LNCaP clone FGC (cell line): ENCODE data around the gene ZNF280B.

Experiments used
- DNase-seq: peaks from one replicate; pipeline ENCODE4 v3.0.0-alpha.2; 2011; ENCODE audit warnings: low read depth
- H3K4me3 ChIP-seq: 2 replicates; pipeline ENCODE4 v1.5.1; 2011; ENCODE audit warnings: mild to moderate bottlenecking, low read depth, low read length, control low read depth
- TF ChIP-seq, protein P1 (sequence below): IDR thresholded peaks from 2 replicates; pipeline ENCODE4 v1.5.1; 2012; ENCODE audit warnings: mild to moderate bottlenecking; ENCODE audit not compliant: control insufficient read depth, insufficient read depth; ENCODE audit errors: extremely low read depth

Gene ZNF280B

DNA sequence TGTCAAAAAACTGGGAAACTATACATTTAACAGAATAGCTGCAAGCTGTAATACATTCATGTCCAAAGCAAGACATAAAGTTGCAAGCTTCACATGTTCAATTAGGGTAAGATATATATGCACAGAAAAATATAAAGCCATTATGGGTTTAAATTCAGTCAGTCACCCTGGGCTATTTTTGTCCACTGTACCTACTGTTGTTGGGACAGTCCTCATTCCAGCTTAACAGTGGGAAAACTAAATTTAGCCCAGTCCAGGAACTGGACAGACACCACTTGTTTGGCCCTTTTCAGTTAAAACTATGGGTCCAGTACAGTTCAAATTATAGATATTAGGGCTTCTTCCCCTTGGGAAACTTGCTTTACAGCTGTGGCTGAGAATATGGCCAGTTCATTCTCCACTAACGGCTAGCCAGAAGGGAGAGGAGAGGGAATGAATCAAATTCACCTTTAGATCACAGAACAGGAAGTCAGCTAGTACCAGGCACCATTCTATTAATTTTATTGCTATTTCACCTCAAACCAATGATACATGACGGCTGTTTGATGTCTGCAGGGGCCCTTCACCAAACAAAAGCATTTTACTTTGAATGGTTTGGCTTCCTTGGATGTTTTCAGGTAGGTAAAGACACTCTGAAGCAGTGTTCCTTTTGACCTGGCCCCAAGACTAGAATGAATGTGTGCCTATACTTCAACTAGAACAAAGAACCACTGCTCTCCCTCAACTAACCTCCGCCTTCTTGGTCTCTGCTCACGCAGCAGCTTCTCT, 22.2 kb downstream of the ZNF280B start:
- no peak overlapping the region for H3K4me3 ChIP-seq
- DNase-seq = no peak
- TF ChIP-seq, protein P1, sequence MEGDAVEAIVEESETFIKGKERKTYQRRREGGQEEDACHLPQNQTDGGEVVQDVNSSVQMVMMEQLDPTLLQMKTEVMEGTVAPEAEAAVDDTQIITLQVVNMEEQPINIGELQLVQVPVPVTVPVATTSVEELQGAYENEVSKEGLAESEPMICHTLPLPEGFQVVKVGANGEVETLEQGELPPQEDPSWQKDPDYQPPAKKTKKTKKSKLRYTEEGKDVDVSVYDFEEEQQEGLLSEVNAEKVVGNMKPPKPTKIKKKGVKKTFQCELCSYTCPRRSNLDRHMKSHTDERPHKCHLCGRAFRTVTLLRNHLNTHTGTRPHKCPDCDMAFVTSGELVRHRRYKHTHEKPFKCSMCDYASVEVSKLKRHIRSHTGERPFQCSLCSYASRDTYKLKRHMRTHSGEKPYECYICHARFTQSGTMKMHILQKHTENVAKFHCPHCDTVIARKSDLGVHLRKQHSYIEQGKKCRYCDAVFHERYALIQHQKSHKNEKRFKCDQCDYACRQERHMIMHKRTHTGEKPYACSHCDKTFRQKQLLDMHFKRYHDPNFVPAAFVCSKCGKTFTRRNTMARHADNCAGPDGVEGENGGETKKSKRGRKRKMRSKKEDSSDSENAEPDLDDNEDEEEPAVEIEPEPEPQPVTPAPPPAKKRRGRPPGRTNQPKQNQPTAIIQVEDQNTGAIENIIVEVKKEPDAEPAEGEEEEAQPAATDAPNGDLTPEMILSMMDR = no peak

DNA sequence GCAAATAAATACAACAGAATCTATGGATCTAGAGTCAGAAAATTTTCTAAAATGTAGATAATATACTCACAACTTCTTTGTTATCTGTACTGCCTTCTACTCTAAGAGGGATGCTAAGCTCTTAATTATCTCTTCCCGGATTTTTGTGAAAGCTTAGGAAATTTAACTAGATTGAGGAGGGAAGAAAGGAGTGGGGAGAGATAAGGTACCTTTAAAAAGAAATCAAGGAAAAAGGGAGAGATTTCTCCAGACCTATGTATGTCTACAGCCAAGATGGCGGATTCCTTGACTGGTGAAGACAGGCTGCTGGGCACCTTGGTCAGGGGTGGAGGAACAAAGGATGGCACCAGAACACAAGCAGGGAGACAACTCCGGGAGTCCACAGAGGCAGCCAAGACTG, 23.0 kb downstream of the ZNF280B start:
- no peak for DNase-seq
- no peak overlapping the region for H3K4me3 ChIP-seq
- TF ChIP-seq, protein P1 = no peak

DNA sequence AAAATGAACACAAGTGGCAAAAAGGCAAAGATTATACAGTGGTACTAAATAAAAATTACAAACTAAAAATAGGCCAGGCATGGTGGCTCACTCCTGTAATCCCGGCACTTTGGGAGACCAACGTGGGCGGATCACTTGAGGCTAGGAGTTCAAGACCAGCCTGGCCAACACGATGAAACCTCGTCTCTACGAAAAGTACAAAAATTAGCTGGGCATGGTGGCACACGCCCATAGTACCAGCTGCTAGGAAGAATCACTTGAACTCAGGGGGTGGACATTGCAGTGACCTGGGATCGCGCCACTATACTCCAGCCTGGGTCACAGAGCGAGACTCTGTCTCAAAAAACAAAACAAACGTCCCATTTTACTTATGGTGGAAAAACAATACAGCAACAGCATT, 24.5 kb downstream of the ZNF280B start:
- DNase-seq = no peak
- H3K4me3 ChIP-seq = no peak overlapping the region
- TF ChIP-seq, protein P1 = no peak

DNA sequence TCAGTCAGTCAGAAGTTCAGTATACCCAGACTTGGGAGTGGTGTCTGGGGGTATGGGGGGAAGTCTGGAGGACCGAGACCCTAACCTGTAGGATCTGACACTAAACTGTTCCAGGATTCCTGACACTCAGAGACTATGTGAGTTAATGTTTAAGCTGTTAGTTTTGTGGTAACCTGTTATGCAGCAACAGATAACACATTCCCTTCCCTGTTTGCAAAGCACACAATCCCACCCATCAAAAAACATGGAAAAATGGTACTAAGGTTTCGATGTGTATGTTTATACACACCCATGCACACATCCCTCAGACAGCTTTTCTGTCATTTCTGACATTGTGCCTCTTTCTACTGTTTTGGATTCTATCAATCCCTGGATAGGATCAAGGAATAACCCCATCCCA, 27.6 kb downstream of the ZNF280B start:
- TF ChIP-seq, protein P1 = no peak
- no peak overlapping the region for H3K4me3 ChIP-seq
- no peak for DNase-seq

DNA sequence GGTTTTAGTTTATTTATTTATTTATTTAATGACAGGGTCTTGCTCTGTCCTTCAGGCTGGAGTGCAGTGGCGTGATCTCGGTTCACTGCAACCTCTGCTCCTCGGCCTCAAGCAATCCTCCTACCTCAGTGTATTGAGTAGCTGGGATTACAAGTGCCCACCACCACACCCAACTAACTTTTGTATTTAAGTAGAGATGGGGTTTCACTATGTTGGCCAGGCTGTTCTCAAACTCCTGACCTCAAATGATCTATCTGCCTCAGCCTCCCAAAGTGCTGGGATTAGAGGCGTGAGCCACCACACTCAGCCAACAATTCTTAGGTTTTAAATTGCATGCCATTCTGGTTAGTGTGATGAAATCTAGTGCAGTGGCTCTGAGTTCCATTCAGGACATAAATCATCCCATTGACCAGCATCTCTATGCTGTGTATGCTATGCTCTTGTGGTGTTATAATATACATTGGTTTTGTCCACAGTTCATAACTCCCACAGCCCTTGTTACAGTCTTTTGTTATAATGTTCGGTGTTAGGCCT, 28.5 kb downstream of the ZNF280B start:
- DNase-seq = no peak
- TF ChIP-seq, protein P1 = no peak
- no peak overlapping the region for H3K4me3 ChIP-seq

DNA sequence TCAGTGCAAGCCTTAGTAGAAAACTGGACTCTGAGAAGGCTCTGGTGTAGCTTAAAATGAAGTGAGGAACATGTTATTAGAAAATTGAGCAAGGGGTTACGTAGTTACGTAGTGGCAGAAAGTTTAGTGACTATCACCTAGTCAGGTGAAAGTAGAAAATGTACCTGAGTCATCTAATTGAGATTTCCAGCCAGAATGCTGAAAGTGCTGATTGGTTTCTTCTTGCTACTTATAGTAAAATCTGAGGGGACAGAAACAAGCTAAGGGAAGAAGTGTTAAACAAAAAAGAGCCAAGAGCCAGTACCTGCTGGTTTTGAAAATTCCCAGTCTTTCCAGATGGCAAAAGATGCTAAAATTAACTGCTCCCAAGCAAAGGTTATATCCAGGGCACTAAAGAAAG, 29.4 kb downstream of the ZNF280B start:
- TF ChIP-seq, protein P1 = no peak
- DNase-seq = no peak
- H3K4me3 ChIP-seq = no peak overlapping the region

DNA sequence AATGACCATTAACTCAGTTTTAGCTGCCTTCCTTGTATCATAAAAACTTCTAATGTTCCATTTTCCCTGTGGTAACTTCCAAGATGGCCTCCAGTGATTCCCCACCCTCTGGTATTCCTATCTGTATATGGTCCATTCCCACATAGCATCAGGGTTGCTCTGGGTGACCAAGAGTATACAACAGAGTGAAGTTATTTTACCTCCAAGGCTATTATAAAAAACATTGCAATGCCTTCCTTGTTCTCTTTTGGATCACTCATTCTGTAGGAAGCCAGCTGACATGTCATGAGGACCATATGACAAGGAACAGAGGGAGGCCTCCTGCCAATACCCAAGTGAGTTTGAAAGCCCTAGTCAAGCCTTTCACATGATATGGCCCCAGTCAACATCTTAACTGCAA, 30.1 kb downstream of the ZNF280B start:
- no peak for DNase-seq
- TF ChIP-seq, protein P1 = no peak
- H3K4me3 ChIP-seq = no peak overlapping the region
